Measurements from ENCODE around the gene SLC39A7. TPM values are rescaled to one million over a fixed set of nuclear protein-coding genes. Genes with fewer than 3 reads are reported as not detected.
A peak's percentile ranks its signal among the peaks of the same experiment; 100 is the strongest.

SLC39A7 gene, protein sequence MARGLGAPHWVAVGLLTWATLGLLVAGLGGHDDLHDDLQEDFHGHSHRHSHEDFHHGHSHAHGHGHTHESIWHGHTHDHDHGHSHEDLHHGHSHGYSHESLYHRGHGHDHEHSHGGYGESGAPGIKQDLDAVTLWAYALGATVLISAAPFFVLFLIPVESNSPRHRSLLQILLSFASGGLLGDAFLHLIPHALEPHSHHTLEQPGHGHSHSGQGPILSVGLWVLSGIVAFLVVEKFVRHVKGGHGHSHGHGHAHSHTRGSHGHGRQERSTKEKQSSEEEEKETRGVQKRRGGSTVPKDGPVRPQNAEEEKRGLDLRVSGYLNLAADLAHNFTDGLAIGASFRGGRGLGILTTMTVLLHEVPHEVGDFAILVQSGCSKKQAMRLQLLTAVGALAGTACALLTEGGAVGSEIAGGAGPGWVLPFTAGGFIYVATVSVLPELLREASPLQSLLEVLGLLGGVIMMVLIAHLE
- 53.2 TPM for total RNA-seq

DNA sequence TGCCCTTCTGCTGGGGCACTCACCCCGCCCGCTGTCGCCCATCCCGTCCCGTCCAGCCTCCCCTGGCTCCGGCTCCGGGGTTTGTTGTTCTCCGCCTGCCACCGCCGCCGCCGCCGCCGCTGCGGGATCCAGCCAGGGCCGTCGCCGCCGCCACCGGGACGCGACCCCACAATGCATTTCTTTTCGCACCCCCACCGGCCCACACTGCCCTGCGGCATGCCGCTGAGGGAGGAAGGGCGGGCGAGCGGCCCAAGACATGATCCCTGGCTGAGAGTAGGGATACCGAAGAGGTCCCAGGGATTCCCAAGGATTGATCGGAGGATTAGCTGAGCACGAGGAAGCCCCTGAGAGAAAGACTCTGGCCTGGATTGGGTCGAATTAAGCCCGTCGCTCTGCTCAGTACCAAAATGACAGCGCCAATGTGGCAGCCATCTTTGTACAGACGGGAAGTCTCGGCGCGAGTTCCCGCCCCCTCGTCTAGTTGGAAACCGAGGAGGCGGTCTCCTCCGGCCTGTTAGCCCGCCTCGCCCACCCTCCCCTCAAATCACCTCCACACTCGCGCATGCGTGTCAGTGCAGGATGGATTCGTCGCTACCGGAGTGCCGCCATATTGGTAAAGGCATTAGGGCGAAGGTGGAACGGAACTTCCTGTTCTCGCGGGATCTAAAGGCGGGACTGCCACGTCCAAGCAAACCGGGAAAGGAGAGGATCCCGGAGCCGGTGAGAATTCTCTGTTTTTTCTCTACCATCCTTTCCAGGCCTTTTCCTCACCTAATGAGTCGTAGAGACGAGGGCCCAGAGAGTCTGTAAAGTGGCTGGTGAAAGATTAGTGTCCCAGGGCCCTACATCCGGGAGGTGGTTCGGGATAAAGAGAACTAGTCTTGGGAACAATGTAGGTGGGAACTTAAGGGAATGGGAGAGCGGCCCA, at the start of gene SLC39A7, which contains the start of gene RXRB:
SLC39A7 (plus strand) TSS at position 649 of the 928 bp plus-strand sequence. CDS start 379 bp downstream, outside the sequence.
RXRB (minus strand) TSS at position 447 of the 928 bp plus-strand sequence; CDS start at position 258, 189 bp downstream.
- Histone ChIP-seq H3K4me1 (ENCODE audit: control insufficient read depth in 3 of 3, insufficient read depth in 3 of 3, low read length in 3 of 3) (peaks cover 54 to 70% (median 58%) of the 10 kb centered on the region in 3 donors), H3K36me3 (ENCODE audit: control insufficient read depth in 3 of 3, insufficient read depth in 3 of 3, low read length in 3 of 3) (peaks cover 42 to 55% (median 46%) of the 10 kb centered on the region in 3 donors)

DNA sequence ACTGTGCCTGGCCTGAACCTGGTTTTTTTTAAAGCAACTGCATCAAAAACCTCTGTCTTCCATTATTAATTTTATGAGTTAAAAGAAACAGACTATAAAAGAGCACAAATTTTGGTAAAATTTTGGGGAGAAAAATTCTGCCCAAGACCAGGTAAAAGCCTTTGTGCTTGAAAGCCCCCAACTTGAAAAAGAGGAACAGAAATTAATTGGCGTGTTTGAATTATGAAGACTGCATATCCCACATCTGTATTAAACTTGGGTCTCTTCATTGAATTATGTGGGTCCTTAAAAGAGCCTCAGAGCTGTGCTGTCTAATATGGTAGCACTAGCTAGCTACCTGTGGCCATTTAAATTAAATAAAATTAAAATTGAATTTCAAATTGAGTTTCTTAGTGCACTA, 49.6 kb upstream of the SLC39A7 start:
- H3K9ac ChIP-seq (ENCODE audit: low read depth in 1 of 3, low read length in 3 of 3), result no peak overlapping the region
- peaks cover 0 to 10% (median 6%) of the 10 kb centered on the region in 3 donors for H3K27me3 ChIP-seq (ENCODE audit: control insufficient read depth in 3 of 3, insufficient read depth in 3 of 3, low read length in 3 of 3)
- H3K36me3 ChIP-seq (ENCODE audit: control insufficient read depth in 3 of 3, insufficient read depth in 3 of 3, low read length in 3 of 3), result no peaks in the 10 kb centered on the region
- H3K27ac ChIP-seq (ENCODE audit: low read depth, low read length), result no peak overlapping the region
- H3K4me3 ChIP-seq (ENCODE audit: low read length in 3 of 3), result no peak overlapping the region
- H3K4me1 ChIP-seq (ENCODE audit: control insufficient read depth in 3 of 3, insufficient read depth in 3 of 3, low read length in 3 of 3), result no peaks in the 10 kb centered on the region
- no peaks in the 10 kb centered on the region for H3K9me3 ChIP-seq (ENCODE audit: control insufficient read depth in 3 of 3, low read length in 3 of 3)

More for the DNA sequence above, at the start of gene SLC39A7, which contains the start of gene RXRB:
- Histone ChIP-seq H3K27ac (ENCODE audit: low read depth, low read length) (peak within 1 kb of the TSS; percentile 94), H3K9me3 (ENCODE audit: control insufficient read depth in 3 of 3, low read length in 3 of 3) (no peaks in the 10 kb centered on the region), H3K9ac (ENCODE audit: low read depth in 1 of 3, low read length in 3 of 3) (peak within 1 kb of the TSS; percentile 95 to 100 (median 99)), H3K4me3 (ENCODE audit: low read length in 3 of 3) (peak within 1 kb of the TSS; percentile 94 to 99 (median 99)), H3K27me3 (ENCODE audit: control insufficient read depth in 3 of 3, insufficient read depth in 3 of 3, low read length in 3 of 3) (no peaks in the 10 kb centered on the region)

DNA sequence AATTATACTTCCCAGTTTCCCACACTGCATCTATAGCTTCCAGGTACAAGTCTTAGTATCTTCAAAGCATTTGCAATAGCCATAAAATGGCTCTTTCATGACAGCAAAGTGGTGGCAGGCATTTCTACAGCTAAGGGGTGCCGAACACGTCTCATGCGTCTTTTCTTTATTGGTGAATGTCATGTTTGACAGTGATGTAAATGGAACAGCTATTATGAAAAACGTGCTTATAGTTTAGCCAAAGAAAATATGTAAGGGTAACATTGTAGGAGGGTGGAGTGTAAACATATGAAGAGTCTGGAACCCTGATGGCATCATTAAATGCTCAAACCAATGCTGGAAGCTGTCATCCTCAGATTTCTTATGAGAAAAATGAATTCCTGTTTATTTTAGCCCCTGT, 46.3 kb upstream of the SLC39A7 start:
- Histone ChIP-seq H3K9ac (ENCODE audit: low read depth in 1 of 3, low read length in 3 of 3) (no peak overlapping the region), H3K4me1 (ENCODE audit: control insufficient read depth in 3 of 3, insufficient read depth in 3 of 3, low read length in 3 of 3) (no peaks in the 10 kb centered on the region), H3K4me3 (ENCODE audit: low read length in 3 of 3) (no peak overlapping the region), H3K9me3 (ENCODE audit: control insufficient read depth in 3 of 3, low read length in 3 of 3) (no peaks in the 10 kb centered on the region), H3K36me3 (ENCODE audit: control insufficient read depth in 3 of 3, insufficient read depth in 3 of 3, low read length in 3 of 3) (no peaks in the 10 kb centered on the region), H3K27me3 (ENCODE audit: control insufficient read depth in 3 of 3, insufficient read depth in 3 of 3, low read length in 3 of 3) (peaks cover 0 to 4% (median under 1%) of the 10 kb centered on the region in 3 donors), H3K27ac (ENCODE audit: low read depth, low read length) (no peak overlapping the region)

- no peak overlapping the region for H3K9ac ChIP-seq (ENCODE audit: low read depth in 1 of 3, low read length in 3 of 3)
- H3K27ac ChIP-seq (ENCODE audit: low read depth, low read length), result no peak overlapping the region
- H3K9me3 ChIP-seq (ENCODE audit: control insufficient read depth in 3 of 3, low read length in 3 of 3), result no peaks in the 10 kb centered on the region
Measured at GRCh38 chr6:33156561-33156960, 44.1 kb upstream of the SLC39A7 start.

GRCh38 chr6:33156964-33157363, 43.7 kb upstream of the SLC39A7 start:
- Histone ChIP-seq H3K9me3 (ENCODE audit: control insufficient read depth in 3 of 3, low read length in 3 of 3) (no peaks in the 10 kb centered on the region), H3K4me3 (ENCODE audit: low read length in 3 of 3) (no peak overlapping the region), H3K4me1 (ENCODE audit: control insufficient read depth in 3 of 3, insufficient read depth in 3 of 3, low read length in 3 of 3) (peaks cover 7 to 17% (median 15%) of the 10 kb centered on the region in 3 donors), H3K36me3 (ENCODE audit: control insufficient read depth in 3 of 3, insufficient read depth in 3 of 3, low read length in 3 of 3) (no peaks in the 10 kb centered on the region), H3K9ac (ENCODE audit: low read depth in 1 of 3, low read length in 3 of 3) (no peak overlapping the region), H3K27ac (ENCODE audit: low read depth, low read length) (no peak overlapping the region), H3K27me3 (ENCODE audit: control insufficient read depth in 3 of 3, insufficient read depth in 3 of 3, low read length in 3 of 3) (no peaks in the 10 kb centered on the region)

More at GRCh38 chr6:33156561-33156960, 44.1 kb upstream of the SLC39A7 start:
- H3K27me3 ChIP-seq (ENCODE audit: control insufficient read depth in 3 of 3, insufficient read depth in 3 of 3, low read length in 3 of 3), result no peaks in the 10 kb centered on the region
- H3K4me3 ChIP-seq (ENCODE audit: low read length in 3 of 3), result no peak overlapping the region
- H3K4me1 ChIP-seq (ENCODE audit: control insufficient read depth in 3 of 3, insufficient read depth in 3 of 3, low read length in 3 of 3), result peaks cover 3 to 12% (median 11%) of the 10 kb centered on the region in 3 donors
- no peaks in the 10 kb centered on the region for H3K36me3 ChIP-seq (ENCODE audit: control insufficient read depth in 3 of 3, insufficient read depth in 3 of 3, low read length in 3 of 3)

- H3K36me3 ChIP-seq (ENCODE audit: control insufficient read depth in 3 of 3, insufficient read depth in 3 of 3, low read length in 3 of 3), result no peaks in the 10 kb centered on the region
- no peak overlapping the region for H3K4me3 ChIP-seq (ENCODE audit: low read length in 3 of 3)
- H3K9ac ChIP-seq (ENCODE audit: low read depth in 1 of 3, low read length in 3 of 3), result no peak overlapping the region
- no peak overlapping the region for H3K27ac ChIP-seq (ENCODE audit: low read depth, low read length)
- H3K9me3 ChIP-seq (ENCODE audit: control insufficient read depth in 3 of 3, low read length in 3 of 3), result no peaks in the 10 kb centered on the region
- no peaks in the 10 kb centered on the region for H3K27me3 ChIP-seq (ENCODE audit: control insufficient read depth in 3 of 3, insufficient read depth in 3 of 3, low read length in 3 of 3)
- H3K4me1 ChIP-seq (ENCODE audit: control insufficient read depth in 3 of 3, insufficient read depth in 3 of 3, low read length in 3 of 3), result peaks cover 7 to 21% (median 20%) of the 10 kb centered on the region in 3 donors
Measured at GRCh38 chr6:33160096-33160495, 40.6 kb upstream of the SLC39A7 start.

GRCh38 chr6:33160728-33161344, 39.8 kb upstream of the SLC39A7 start:
- no peak overlapping the region for H3K4me3 ChIP-seq (ENCODE audit: low read length in 3 of 3)
- peak overlapping the region; percentile 56 for H3K27ac ChIP-seq (ENCODE audit: low read depth, low read length)

DNA sequence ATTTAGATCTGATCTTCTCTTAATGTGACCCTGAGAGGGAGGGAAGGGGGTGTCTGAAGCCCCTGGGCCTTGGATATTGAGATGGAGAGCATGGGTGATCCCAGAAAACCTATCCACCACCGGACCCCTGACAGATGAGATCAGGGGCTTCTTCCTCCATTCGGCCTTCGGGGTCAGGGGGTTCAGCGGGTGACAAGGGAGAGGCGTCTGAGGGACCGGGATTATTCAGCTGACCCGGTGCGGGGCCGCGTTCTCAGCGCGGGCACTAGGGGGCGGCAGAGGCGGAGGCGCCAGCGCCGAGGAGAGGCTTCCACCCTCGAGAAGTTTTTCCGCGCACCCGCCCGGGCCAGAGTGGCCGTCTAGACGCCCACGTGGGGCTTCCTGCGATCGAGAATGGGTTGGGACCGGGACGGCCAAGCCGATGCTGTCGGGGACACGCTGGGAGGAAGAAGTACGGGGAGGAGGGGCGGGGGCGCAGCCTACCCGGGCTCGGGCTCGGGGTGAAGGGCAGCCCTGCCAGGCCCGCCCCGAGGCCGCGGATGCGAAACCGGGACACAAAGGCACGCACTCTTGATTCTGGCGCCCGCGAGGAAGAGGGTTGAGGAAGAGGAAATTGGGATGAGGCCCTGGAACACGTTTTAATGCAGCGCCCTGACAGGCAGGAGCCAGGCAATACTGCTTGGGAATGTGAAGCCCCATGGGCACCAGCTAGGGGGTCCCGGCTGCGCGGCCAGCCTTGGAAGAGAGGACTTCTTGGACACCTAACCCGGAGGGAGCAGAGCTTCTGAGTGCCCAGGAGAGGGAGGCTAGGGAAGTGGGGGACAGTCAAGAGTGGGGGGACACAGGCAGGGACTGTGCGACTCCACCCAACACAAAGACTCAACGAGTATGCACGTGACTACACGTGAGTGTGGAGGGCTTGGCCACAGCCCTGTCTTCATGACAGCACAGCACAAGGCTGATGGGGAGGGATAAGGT, 39.0 kb upstream of the SLC39A7 start:
- H3K27ac ChIP-seq (ENCODE audit: low read depth, low read length), result peak overlapping the region; percentile 56
- H3K9ac ChIP-seq (ENCODE audit: low read depth in 1 of 3, low read length in 3 of 3), result peak overlapping the region; percentile 51 to 76 (median 74)
- peaks cover 7 to 21% (median 20%) of the 10 kb centered on the region in 3 donors for H3K4me1 ChIP-seq (ENCODE audit: control insufficient read depth in 3 of 3, insufficient read depth in 3 of 3, low read length in 3 of 3)

More at GRCh38 chr6:33160728-33161344, 39.8 kb upstream of the SLC39A7 start:
- peak overlapping the region in 2 of 3 donors; percentile 51 to 76 for H3K9ac ChIP-seq (ENCODE audit: low read depth in 1 of 3, low read length in 3 of 3)
- no peaks in the 10 kb centered on the region for H3K27me3 ChIP-seq (ENCODE audit: control insufficient read depth in 3 of 3, insufficient read depth in 3 of 3, low read length in 3 of 3)
- no peaks in the 10 kb centered on the region for H3K36me3 ChIP-seq (ENCODE audit: control insufficient read depth in 3 of 3, insufficient read depth in 3 of 3, low read length in 3 of 3)
- peaks cover 7 to 21% (median 20%) of the 10 kb centered on the region in 3 donors for H3K4me1 ChIP-seq (ENCODE audit: control insufficient read depth in 3 of 3, insufficient read depth in 3 of 3, low read length in 3 of 3)
- H3K9me3 ChIP-seq (ENCODE audit: control insufficient read depth in 3 of 3, low read length in 3 of 3), result no peaks in the 10 kb centered on the region

More for the DNA sequence above, 39.0 kb upstream of the SLC39A7 start:
- Histone ChIP-seq H3K27me3 (ENCODE audit: control insufficient read depth in 3 of 3, insufficient read depth in 3 of 3, low read length in 3 of 3) (no peaks in the 10 kb centered on the region), H3K36me3 (ENCODE audit: control insufficient read depth in 3 of 3, insufficient read depth in 3 of 3, low read length in 3 of 3) (no peaks in the 10 kb centered on the region), H3K9me3 (ENCODE audit: control insufficient read depth in 3 of 3, low read length in 3 of 3) (no peaks in the 10 kb centered on the region), H3K4me3 (ENCODE audit: low read length in 3 of 3) (peak overlapping the region; percentile 63 to 67 (median 66))

Measured in skeletal muscle tissue (tissue), 4 donors.